Spleen (tissue), 7 donors: Measurements from ENCODE around the gene ARHGEF28.

Experiments
- CTCF ChIP-seq, 11 experiments: fragments of 200-600 bp in 7 of 11; fragments of 450-650 bp in 4 of 11; sonication (generic) in 4 of 11; IDR thresholded peaks in 8 of 11; conservative IDR thresholded peaks in 3 of 11; 1 replicate in 7 of 11; 2 replicates in 4 of 11; pipeline versions ENCODE4 v1.4.0 to v1.8.0; 2016 to 2021; ENCODE audit warnings: antibody characterized with exemption in 11 of 11, inconsistent platforms in 4 of 11, mild to moderate bottlenecking in 1 of 11
- POLR2AphosphoS5 ChIP-seq, 3 donors: sonication (generic); formaldehyde crosslinking; IDR thresholded peaks; one replicate each; pipeline ENCODE4 v1.5.1; 2017; ENCODE audit warnings: antibody characterized with exemption in 3 of 3
- donor health status: DM: no; HTN: no; CAD: no; lungs with moderate emphysema.
- donor health status: DM: no; HTN: no; CAD: no.
- donor health status: DM: no; HTN: no; CAD: no.

GRCh38 chr5:73935719-73936118 is 309.7 kb downstream of the ARHGEF28 start:
- TF ChIP-seq POLR2AphosphoS5 (IDR thresholded peaks at IDR 0.05) (no peak), CTCF (IDR thresholded peaks at IDR 0.05 in 8 of 11, conservative IDR thresholded peaks at IDR 0.05 in 3 of 11) (no peak)
